GM12801 (cell line): Measurements from ENCODE around the gene CCDC61.

Experiments
- TF ChIP-seq, protein P1 (sequence below): IDR thresholded peaks from one replicate; pipeline ENCODE4 v1.5.1; 2011; ENCODE audit warnings: control low read depth; ENCODE audit not compliant: insufficient read length; ENCODE audit errors: extremely low read depth

CCDC61 gene

DNA sequence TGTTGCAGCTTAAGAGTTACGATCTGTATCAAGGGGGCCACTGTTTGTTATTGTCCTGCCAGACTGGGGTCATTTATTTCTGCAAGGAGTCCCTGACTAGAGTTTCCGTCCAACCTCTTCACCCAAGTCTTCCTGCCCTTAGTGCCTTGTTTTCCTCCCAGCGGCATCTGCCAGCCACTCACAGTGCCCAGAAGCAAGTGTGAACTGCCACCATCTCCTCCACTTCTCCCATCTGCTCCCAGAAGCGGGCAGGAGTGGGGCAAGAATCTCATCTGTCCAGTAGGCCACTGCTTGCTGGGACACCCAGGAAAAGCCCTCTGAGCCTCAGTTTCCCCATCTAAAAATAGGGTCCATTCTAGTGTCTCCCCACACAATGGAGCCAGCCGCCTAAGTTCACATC, 25.6 kb upstream of the CCDC61 start:
- TF ChIP-seq, protein P1, sequence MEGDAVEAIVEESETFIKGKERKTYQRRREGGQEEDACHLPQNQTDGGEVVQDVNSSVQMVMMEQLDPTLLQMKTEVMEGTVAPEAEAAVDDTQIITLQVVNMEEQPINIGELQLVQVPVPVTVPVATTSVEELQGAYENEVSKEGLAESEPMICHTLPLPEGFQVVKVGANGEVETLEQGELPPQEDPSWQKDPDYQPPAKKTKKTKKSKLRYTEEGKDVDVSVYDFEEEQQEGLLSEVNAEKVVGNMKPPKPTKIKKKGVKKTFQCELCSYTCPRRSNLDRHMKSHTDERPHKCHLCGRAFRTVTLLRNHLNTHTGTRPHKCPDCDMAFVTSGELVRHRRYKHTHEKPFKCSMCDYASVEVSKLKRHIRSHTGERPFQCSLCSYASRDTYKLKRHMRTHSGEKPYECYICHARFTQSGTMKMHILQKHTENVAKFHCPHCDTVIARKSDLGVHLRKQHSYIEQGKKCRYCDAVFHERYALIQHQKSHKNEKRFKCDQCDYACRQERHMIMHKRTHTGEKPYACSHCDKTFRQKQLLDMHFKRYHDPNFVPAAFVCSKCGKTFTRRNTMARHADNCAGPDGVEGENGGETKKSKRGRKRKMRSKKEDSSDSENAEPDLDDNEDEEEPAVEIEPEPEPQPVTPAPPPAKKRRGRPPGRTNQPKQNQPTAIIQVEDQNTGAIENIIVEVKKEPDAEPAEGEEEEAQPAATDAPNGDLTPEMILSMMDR, result no peak

DNA sequence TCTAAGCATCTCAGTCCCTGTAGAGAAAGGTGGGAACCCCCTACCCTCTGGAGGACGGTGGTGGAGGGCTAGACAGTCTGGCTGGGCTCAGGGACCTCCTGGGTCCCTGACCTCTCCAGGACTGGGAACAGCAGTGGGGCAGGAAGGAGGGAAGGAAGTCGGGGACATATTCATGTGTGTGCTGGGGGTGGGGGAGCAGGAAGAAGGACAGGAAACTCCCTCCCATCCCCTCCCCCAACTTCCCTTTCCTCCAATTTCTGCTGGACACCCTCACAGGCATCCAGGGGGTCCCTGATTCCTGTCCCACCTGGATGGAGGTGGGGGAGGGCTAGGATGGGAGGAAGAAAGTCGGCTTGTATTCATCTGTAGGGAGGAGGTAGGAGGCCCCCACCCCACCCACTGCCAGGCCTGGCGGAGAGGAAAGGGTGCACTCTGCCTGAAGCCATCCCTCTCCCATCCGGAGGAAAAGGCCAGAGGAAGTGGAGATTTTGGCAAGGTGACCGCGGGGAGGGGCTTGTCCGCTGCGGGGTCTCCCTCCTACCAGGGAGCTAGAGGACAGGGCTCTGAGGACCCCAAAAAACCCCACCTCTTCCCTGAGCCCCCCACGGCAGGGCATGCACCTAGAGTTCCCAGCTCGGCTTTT, 23.9 kb upstream of the CCDC61 start:
- TF ChIP-seq, protein P1, result no peak

DNA sequence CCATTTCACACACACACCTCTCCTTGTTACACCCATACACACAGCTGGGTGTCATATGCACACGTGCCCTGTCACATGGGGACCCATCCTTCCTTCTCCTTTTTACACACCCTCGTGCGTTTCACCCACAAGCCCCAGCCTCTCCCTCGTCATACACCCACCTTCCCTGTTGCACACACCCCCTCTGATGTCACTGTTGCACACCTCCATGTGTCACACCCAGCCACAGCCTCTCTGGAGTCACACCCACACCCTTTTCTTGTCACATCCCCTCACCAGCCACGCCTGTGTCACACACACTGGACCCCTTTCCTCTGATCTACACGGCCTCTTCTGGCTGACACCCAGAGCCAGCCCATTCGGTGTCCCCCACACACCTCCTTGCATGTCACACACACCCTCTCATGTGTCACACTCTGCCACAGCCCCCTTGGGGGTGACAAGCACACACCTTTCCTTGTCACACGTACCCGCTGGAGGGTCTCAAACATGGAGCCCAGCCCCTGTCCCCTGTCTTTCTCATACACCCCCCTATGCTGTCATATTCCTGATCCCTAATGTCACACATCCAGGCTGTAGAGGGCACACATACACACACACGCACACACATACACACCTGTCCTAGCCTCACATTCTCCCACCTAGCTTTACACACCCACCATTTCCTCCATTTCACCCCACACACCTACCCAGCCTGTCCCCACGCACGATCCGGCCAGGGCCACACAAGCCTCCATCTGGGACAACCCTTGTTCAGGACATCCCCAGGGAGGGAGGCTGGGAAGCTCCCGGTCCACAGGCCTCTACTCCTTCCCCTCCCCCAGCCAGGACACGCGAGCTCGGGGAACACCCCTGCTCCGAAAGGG, 23.0 kb upstream of the CCDC61 start:
- TF ChIP-seq, protein P1, result no peak

DNA sequence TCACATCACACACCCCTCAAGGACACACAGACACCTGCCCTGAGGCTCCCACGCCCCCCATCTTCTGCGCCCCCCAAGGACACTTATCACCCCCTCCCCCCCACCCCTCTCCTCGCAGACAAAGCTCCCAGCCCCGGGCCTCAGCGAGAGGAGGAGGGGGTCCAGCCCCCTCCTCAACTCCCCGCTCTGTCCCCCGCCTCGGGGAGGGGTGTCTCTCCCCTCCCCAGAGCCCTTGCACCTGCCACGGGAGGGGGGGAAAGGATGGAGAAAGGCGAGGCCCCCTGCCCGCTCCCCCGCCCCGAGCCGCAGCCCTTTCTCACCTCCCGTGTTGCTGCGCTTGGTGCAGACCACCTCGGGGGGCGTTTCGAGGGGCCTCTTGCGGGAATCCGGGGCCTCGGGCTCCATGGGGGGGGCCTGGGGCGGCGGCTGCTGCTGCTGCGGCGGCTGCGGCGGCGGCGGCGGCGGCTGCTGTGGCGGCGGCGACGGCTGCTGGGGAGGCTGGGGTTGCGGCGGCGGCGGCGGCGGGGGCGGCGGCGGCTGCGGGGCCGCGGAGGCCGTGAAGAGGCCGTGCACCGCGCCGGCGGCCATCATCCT, 22.2 kb upstream of the CCDC61 start:
- TF ChIP-seq, protein P1, result no peak

DNA sequence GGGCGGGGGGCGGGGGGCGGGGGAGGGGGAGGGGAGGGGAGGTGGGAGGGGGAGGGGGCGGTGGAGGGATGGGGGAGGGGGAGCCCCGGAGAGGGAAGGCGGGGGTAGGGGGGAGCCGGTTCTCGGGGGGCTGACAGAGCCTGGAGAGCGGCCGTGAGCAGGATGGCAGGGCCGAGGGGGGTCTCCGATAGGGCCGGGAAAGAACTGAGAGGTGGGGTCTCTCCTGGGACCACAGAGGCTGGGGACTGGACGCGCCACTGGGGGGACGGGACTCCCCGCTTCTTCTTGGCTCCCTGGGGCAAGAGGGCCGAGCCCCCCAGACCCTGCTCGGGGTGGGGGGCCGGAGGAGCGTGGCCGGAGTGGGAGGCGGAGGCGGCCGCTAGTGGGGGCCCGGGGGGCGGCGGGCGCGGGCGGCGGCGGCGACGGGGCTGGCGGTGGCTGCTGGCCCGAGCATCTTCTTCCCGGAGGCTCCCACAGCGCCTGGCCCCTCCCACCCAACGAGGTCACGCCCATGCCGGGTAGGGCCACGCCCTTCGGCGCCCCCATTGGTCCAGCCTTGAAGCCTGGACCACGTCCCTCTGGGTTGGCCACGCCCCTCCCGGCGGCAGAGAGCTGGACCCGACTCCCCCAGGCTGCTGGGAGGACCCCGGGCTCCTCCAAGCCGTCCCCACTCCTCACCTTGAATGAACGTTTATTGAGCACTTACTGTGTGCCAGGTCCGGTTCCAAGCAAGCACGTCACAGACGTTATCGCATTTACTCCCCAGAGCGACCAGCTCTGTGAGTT, 21.5 kb upstream of the CCDC61 start, which contains the start of gene NOVA2:
NOVA2 (minus strand) TSS at position 313 of the 786 bp plus-strand sequence. CDS start 514 bp downstream, outside the sequence.
- TF ChIP-seq, protein P1, result no peak

DNA sequence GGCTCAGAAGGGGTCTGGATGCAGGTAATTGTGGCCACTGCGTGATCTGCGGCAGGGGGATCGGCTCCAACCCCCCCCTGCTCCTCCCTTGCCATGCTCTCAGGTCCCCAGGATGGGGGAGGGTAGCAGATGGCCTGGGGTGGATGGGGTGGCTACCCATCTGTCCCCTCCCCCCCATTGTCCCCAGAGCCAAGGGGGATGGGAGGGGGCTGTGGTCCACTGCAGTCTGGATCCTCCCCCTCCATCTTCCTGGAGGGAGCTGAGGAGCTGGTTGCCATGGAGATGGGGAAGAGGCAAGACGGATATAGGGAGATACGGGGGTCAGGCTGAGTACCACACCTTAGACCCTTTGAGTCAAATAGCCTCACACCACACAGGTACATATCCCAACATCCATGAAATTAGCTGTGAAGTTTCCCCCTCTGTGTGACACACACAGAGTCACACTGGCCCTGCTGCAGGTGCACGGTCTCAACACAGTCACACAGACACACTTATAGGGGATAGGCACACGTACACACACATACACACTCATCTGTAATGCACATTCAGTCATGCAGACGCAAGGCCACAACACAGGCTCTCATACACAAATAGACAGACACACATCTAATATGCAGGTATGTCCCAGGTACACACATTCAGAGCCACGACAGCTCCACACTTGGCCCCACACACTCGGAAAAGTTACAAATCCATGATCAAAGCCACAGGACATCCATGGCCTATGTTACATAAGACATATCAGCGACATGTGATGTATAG, 19.8 kb upstream of the CCDC61 start:
- TF ChIP-seq, protein P1, result no peak
